Measurements from ENCODE around the gene TFAP2D. TPM values are rescaled to one million over a fixed set of nuclear protein-coding genes. Genes with fewer than 3 reads are reported as not detected.

Gene TFAP2D
- total and polyA plus RNA-seq, 12 donors: not detected

DNA sequence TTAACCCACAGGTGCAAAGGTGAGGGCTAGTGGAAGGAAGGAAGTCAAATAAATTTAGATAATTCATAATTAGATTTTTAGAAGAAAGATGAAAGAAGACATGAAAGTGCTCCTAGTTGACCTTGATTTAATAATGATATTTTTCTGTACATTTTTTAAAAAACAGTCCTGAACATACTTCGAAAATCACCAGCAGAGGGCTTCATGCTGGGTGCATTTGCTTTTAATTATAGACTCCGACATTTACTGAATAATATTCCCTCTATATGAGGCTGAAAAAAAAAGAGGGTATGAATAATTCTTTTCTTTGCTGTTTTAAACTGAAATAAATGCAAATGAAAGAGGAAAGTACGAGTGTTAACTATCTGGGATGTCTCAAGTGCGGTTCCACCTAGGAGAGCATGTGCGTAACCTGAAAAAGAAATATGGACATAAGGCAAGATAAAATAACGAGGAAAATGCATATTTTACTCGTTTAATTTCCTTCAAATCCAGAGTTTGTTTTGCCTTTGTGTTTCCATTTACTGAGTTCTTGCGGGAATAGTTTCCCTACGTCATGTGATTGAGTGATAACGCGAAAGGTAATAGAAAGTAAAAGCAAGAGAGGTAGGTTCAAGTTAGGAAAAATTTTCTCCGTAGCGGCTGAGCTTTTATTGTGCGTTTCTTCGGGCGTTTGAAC lies 102.2 kb downstream of the TFAP2D start:
- TF ChIP-seq, protein P1, sequence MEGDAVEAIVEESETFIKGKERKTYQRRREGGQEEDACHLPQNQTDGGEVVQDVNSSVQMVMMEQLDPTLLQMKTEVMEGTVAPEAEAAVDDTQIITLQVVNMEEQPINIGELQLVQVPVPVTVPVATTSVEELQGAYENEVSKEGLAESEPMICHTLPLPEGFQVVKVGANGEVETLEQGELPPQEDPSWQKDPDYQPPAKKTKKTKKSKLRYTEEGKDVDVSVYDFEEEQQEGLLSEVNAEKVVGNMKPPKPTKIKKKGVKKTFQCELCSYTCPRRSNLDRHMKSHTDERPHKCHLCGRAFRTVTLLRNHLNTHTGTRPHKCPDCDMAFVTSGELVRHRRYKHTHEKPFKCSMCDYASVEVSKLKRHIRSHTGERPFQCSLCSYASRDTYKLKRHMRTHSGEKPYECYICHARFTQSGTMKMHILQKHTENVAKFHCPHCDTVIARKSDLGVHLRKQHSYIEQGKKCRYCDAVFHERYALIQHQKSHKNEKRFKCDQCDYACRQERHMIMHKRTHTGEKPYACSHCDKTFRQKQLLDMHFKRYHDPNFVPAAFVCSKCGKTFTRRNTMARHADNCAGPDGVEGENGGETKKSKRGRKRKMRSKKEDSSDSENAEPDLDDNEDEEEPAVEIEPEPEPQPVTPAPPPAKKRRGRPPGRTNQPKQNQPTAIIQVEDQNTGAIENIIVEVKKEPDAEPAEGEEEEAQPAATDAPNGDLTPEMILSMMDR (IDR thresholded peaks at IDR 0.05): peak in 3 of 6 experiments; percentile 12 to 32 (median 14)
- no peak for TF ChIP-seq POLR2A (IDR thresholded peaks at IDR 0.05)
- Histone ChIP-seq H3K4me3 (peak overlapping the region in 2 of 4 donors; percentile 10 to 52), H3K9me3 (replicated peaks in 1 of 3) (no peaks in the 10 kb centered on the region), H3K27ac (no peak overlapping the region), H3K4me1 (replicated peaks in 1 of 2) (peaks cover 8 to 13% of the 10 kb centered on the region in 2 donors), H3K27me3 (peaks cover 36% of the 10 kb centered on the region), H3K36me3 (replicated peaks in 1 of 2) (no peaks in the 10 kb centered on the region)
- no peak for DNase-seq
- intact Hi-C loops (cut with DNase I): loop anchor here in 1 of 2 donors (5.0 to 10.0 kb wide), 2 partner anchors 1147 to 1199 kb away; no protein-coding TSS in a partner anchor
- WGBS, 4 donors: 3% methylated on average over 16 of the region's 16 CpGs

DNA sequence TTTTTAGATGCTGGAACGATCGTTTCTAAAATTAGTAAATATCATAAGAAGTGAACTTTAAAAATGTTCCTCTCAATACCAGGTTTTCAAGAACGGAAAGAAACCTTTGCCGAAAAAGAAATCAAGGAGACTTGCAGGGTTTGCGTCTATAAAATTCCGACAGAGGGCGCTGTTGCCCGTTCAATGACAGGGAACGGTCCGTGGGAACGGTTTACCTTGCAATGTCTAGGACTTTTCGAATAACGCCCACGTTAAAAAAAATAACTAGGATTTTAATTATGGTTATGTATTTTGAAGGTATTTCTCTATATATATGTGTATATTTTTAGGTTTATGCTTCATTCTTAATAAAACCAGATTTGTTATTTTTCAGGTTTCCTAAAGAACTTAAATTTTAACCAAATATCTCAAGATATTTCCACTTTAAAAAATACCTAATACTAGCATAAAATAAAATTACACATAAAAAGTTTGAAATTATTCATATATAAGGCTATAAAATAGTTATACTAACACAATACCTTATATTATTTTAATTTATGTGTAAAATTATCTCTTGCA lies 102.9 kb downstream of the TFAP2D start:
- no peak for TF ChIP-seq POLR2A (IDR thresholded peaks at IDR 0.05)
- TF ChIP-seq, protein P1 (IDR thresholded peaks at IDR 0.05): peak; percentile 72 to 93 (median 78)
- H3K4me3 ChIP-seq: peak overlapping the region in 2 of 4 donors; percentile 10 to 52
- H3K36me3 ChIP-seq (replicated peaks in 1 of 2): no peaks in the 10 kb centered on the region
- DNase-seq: peak; percentile 53 to 91 (median 75)
- no peak overlapping the region for H3K27ac ChIP-seq
- peaks cover 42% of the 10 kb centered on the region for H3K27me3 ChIP-seq
- intact Hi-C loops (cut with DNase I): loop anchor here in 1 of 2 donors (5.0 to 10.0 kb wide), 2 partner anchors 1146 to 1199 kb away; no protein-coding TSS in a partner anchor
- 0 to 1% (median 0%) methylated on average over 14 of the region's 14 CpGs for WGBS, 4 donors
- peaks cover 8 to 13% of the 10 kb centered on the region in 2 donors for H3K4me1 ChIP-seq (replicated peaks in 1 of 2)
- H3K9me3 ChIP-seq (replicated peaks in 1 of 3): no peaks in the 10 kb centered on the region

DNA sequence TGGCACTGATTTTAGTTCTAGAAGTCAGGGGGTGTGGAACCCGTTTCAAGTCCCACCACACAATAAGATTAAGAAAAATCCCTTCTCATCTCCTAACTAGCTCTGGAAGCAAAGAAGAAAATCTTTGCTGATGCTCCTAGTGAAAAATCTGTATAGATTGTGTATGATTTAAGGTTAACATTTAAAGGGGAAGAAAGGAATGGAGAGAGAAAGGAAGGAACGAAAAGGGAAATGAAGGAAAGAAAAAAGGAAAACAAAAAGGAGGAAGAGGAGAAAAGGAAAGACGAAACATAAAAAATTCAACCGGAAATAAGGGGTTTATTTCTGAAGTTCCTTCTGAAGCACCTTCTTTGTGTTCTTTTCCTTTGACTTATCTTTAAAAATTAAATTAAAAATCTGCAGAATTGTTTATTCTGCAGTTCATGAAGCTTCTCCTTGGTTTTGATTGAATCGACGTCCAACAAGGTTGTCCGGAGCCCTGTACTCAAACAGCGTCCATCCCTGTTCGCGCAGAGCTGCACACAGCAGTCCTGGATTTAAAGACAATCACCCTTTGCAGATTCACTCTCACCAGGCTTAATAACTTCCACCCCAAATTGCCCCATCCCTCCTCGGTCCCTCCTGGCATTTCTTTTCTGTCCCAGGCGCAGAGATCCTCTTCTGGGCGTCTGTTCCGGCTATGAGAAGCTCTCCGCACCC lies 103.8 kb downstream of the TFAP2D start:
- Histone ChIP-seq H3K9me3 (replicated peaks in 1 of 3) (no peaks in the 10 kb centered on the region), H3K36me3 (replicated peaks in 1 of 2) (no peaks in the 10 kb centered on the region), H3K4me3 (no peak overlapping the region), H3K4me1 (replicated peaks in 1 of 2) (peaks cover 8 to 13% of the 10 kb centered on the region in 2 donors), H3K27ac (peak overlapping the region in 1 of 5 donors; percentile 53), H3K27me3 (peaks cover 51% of the 10 kb centered on the region)
- no peak for DNase-seq
- intact Hi-C loops (cut with DNase I): loop anchor here in 1 of 2 donors (5.0 to 10.0 kb wide), 2 partner anchors 1145 to 1198 kb away; no protein-coding TSS in a partner anchor
- no peak for TF ChIP-seq POLR2A (IDR thresholded peaks at IDR 0.05)
- TF ChIP-seq, protein P1 (IDR thresholded peaks at IDR 0.05): no peak
- 12 to 14% (median 13%) methylated on average over 14 to 15 of the region's 15 CpGs for WGBS, 4 donors

DNA sequence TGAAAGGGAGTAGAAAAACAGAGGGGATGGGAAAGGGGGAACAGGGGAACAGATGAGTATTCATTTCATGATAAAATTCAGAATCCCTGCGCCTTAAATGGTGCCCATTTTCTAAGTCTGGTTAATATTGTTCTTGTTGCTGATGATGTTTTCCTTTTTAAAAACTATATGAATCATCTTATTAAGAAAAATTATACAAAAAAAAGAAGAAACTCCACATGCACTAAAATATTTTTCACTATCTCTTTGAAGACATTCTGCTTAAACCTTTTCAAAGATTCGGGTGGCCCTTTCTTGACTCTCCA lies 104.3 kb downstream of the TFAP2D start:
- peaks cover 56% of the 10 kb centered on the region for H3K27me3 ChIP-seq
- H3K9me3 ChIP-seq (replicated peaks in 1 of 3): no peaks in the 10 kb centered on the region
- no peak overlapping the region for H3K4me3 ChIP-seq
- peak overlapping the region in 1 of 5 donors; percentile 53 for H3K27ac ChIP-seq
- TF ChIP-seq, protein P1 (IDR thresholded peaks at IDR 0.05): no peak
- no peak for TF ChIP-seq POLR2A (IDR thresholded peaks at IDR 0.05)
- intact Hi-C loops (cut with DNase I): loop anchor here in 1 of 2 donors (5.0 to 10.0 kb wide), 2 partner anchors 1145 to 1197 kb away; no protein-coding TSS in a partner anchor
- WGBS, 4 donors: 30 to 41% (median 31%) methylated on average over 2 of the region's 2 CpGs
- no peak for DNase-seq
- H3K4me1 ChIP-seq (replicated peaks in 1 of 2): peaks cover 8 to 13% of the 10 kb centered on the region in 2 donors
- H3K36me3 ChIP-seq (replicated peaks in 1 of 2): no peaks in the 10 kb centered on the region

All from adrenal gland (tissue), 12 donors.